Endothelial cell of umbilical vein (primary cell): ENCODE data around the gene LRRC37B. TPM values are rescaled to one million over a fixed set of nuclear protein-coding genes. Genes with fewer than 3 reads are reported as not detected.
"Not testable (repeated sequence)": the region's sequence is repeated elsewhere in the genome, so short reads cannot be mapped to it uniquely, and the experiment has no call there.

Experiments used
- BruUV-seq: library from RNA; stranded (reverse); fragments of 400-500 nt; replicated peaks from 2 replicates; lab custom pipeline; 2021; lab: Mats Ljungman, UMichigan
- CTCF ChIA-PET: fragments of 300-600, 350-600 bp; sonication (Branson Sonifier 250); formaldehyde crosslinking; loops from one replicate; lab custom pipeline; 2021; ENCODE audit warnings: antibody characterized with exemption, inconsistent platforms; lab: Charles Lee
- POLR2A ChIA-PET: fragments of 300-600, 350-600 bp; sonication (Branson Sonifier 250); formaldehyde crosslinking; loops from one replicate; lab custom pipeline; 2021; ENCODE audit warnings: antibody characterized with exemption, inconsistent platforms; lab: Charles Lee
- DNase-seq: peaks from one replicate; pipeline ENCODE4 v3.0.0-alpha.2; 2011; ENCODE audit warnings: low read depth, low spot score
- FAIRE-seq: peaks from 2 replicates; lab custom pipeline; 2011; peaks lifted over from hg19 to GRCh38; lab: Jason Lieb, UNC
- H2AFZ ChIP-seq: 2 replicates; pipeline ENCODE4 v1.6.0; 2012; ENCODE audit warnings: low read depth, low read length, control low read depth, inconsistent platforms
- H3K27ac ChIP-seq: 2 replicates; pipeline ENCODE4 v1.5.1; 2011; ENCODE audit warnings: low read depth, mild to moderate bottlenecking, control low read depth, low read length, moderate library complexity; ENCODE audit not compliant: insufficient read depth
- H3K27me3 ChIP-seq, 2 experiments: 2 replicates each; pipeline versions ENCODE4 v1.6.0 to v1.6.1; 2011; ENCODE audit warnings: low read length in 2 of 2, mixed read lengths in 1 of 2; ENCODE audit not compliant: control insufficient read depth in 2 of 2, insufficient read depth in 2 of 2
- H3K36me3 ChIP-seq, 2 experiments: 2 replicates in 1 of 2; 3 replicates in 1 of 2; pipeline ENCODE4 v1.5.1; 2011; ENCODE audit warnings: low read length in 2 of 2, mild to moderate bottlenecking in 1 of 2, moderate library complexity in 1 of 2; ENCODE audit not compliant: control insufficient read depth in 2 of 2, insufficient read depth in 2 of 2; ENCODE audit errors: extremely low read depth in 1 of 2
- H3K4me1 ChIP-seq: 3 replicates; pipeline ENCODE4 v1.5.1; 2011; ENCODE audit warnings: mild to moderate bottlenecking, low read length; ENCODE audit not compliant: control insufficient read depth, insufficient read depth; ENCODE audit errors: extremely low read depth
- H3K4me2 ChIP-seq: 2 replicates; pipeline ENCODE4 v1.6.1; 2011; ENCODE audit warnings: low read length, control low read depth, mixed read lengths; ENCODE audit not compliant: insufficient read depth
- H3K4me3 ChIP-seq, 3 experiments: fragments of 200-600 bp in 1 of 3; sonication (generic), shearing (Covaris generic) in 1 of 3; replicated peaks in 1 of 3; 2 replicates each; pipeline ENCODE4 v1.5.1; 2011 to 2016; ENCODE audit warnings: control low read depth in 3 of 3, low read length in 3 of 3, mild to moderate bottlenecking in 2 of 3, inconsistent platforms in 1 of 3, low read depth in 1 of 3, moderate library complexity in 1 of 3; ENCODE audit not compliant: insufficient read depth in 1 of 3
- H3K79me2 ChIP-seq: 2 replicates; pipeline ENCODE4 v1.6.0; 2012; ENCODE audit warnings: low read length, inconsistent platforms; ENCODE audit not compliant: control insufficient read depth, insufficient read depth
- H3K9ac ChIP-seq: replicated peaks from 2 replicates; pipeline ENCODE3; 2011; ENCODE audit warnings: low read length, control low read depth; ENCODE audit not compliant: insufficient read depth; ENCODE audit errors: extremely low read depth
- H3K9me1 ChIP-seq: replicated peaks from 3 replicates; pipeline ENCODE4 v1.6.0; 2011; ENCODE audit warnings: mild to moderate bottlenecking, low read length; ENCODE audit not compliant: control insufficient read depth, insufficient read depth; ENCODE audit errors: extremely low read depth
- H3K9me3 ChIP-seq: replicated peaks from 2 replicates; pipeline ENCODE4 v1.5.1; 2012; ENCODE audit warnings: low read length, inconsistent platforms; ENCODE audit not compliant: control insufficient read depth, insufficient read depth
- H4K20me1 ChIP-seq: replicated peaks from 2 replicates; pipeline ENCODE3; 2011; ENCODE audit warnings: mild to moderate bottlenecking, low read length; ENCODE audit not compliant: control insufficient read depth, insufficient read depth; ENCODE audit errors: extremely low read depth
- FOS ChIP-seq: IDR thresholded peaks from 2 replicates; pipeline ENCODE4 v1.6.1; 2011; ENCODE audit warnings: mild to moderate bottlenecking, low read length, moderate library complexity, borderline replicate concordance; ENCODE audit not compliant: insufficient read depth
- dilution Hi-C: fragments of 300-500 bp; cut with MboI; formaldehyde crosslinking; loops from one replicate; pipeline ENCODE4 v1.15.0; 2019; ENCODE audit warnings: low sequenced_read_pairs; ENCODE audit not compliant: extremely low pct_ligation_motif_present
- intact Hi-C: fragments of 100-400 bp; cut with micrococcal nuclease; formaldehyde crosslinking; loops from one replicate; pipeline ENCODE4 v1.10.0; 2022
- polyA plus RNA-seq, 4 experiments: library from polyadenylated mRNA; depleted of rRNA in 3 of 4; stranded (reverse) in 3 of 4; unstranded in 1 of 4; fragments of >200 nt; gene quantifications; 2 replicates each; pipeline versions ENCODE4 v1.2.1 to v1.2.3, GENCODE V29; 2011 to 2012; ENCODE audit warnings: missing spikeins in 1 of 4
- total RNA-seq: library from RNA; stranded (reverse); gene quantifications from 2 replicates; pipeline ENCODE4 v1.2.3, GENCODE V29; 2021

The LRRC37B gene
- total and polyA plus RNA-seq, 2 donors (not counting 3 experiments of a cell fraction or from before 2014, with no cell fraction given): 12.9 to 22.5 TPM

- BruUV-seq, FAIRE-seq, H3K9ac ChIP-seq, H3K4me3 ChIP-seq, H4K20me1 ChIP-seq, H3K79me2 ChIP-seq, H2AFZ ChIP-seq, H3K9me3 ChIP-seq, H3K4me2 ChIP-seq, H3K9me1 ChIP-seq, H3K27me3 ChIP-seq, H3K36me3 ChIP-seq, dilution Hi-C loops, H3K4me1 ChIP-seq, intact Hi-C loops: not testable (repeated sequence)
- ChIA-PET CTCF (interaction anchor here (1.7 kb wide), 1 partner anchor 33 kb away, joined by 3 read pairs; the partner anchor contains the start of gene LRRC37B), POLR2A (interaction anchor here (0.6 kb wide), 2 partner anchors 10 to 150 kb away, joined by 3 to 9 read pairs; no protein-coding TSS in a partner anchor)
- TF ChIP-seq FOS: peak; percentile 10
- DNase-seq: peak; percentile 13
- peak overlapping the region; percentile 5 for H3K27ac ChIP-seq
Observed at GRCh38 chr17:31974269-31975071, 32.7 kb upstream of the LRRC37B start.

DNA sequence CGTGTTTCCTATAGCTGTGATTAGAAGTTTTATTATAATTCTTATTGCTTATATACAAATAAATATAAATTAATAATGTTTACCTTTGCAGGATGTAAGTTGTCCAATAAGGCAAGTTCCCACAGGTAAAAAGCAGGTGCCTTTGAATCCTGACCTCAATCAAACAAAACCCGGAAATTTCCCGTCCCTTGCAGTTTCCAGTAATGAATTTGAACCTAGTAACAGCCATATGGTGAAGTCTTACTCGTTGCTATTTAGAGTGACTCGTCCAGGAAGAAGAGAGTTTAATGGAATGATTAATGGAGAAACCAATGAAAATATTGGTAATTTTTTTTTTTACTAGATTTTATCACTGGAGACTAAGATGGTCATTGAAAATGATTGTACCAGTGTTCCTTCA lies 31.8 kb upstream of the LRRC37B start:
- H3K4me2 ChIP-seq, intact Hi-C loops, FAIRE-seq, POLR2A ChIA-PET, H3K79me2 ChIP-seq, H3K9me1 ChIP-seq, H2AFZ ChIP-seq, H3K4me3 ChIP-seq, H3K27me3 ChIP-seq, H3K27ac ChIP-seq, H3K9me3 ChIP-seq, BruUV-seq, H3K9ac ChIP-seq, H3K4me1 ChIP-seq, H3K36me3 ChIP-seq, H4K20me1 ChIP-seq, DNase-seq, dilution Hi-C loops: not testable (repeated sequence)
- peak; percentile 6 for TF ChIP-seq FOS
- CTCF ChIA-PET: interaction anchor here (1.7 kb wide), 1 partner anchor 32 kb away, joined by 3 read pairs; the partner anchor contains the start of gene LRRC37B

- H3K4me2 ChIP-seq, H3K4me1 ChIP-seq, intact Hi-C loops, H3K79me2 ChIP-seq, H4K20me1 ChIP-seq, H3K9me3 ChIP-seq, DNase-seq, FAIRE-seq, H2AFZ ChIP-seq, CTCF ChIA-PET, H3K9me1 ChIP-seq, dilution Hi-C loops, H3K4me3 ChIP-seq, BruUV-seq, H3K27me3 ChIP-seq, POLR2A ChIA-PET, H3K27ac ChIP-seq, H3K9ac ChIP-seq: not testable (repeated sequence)
- peaks cover 20 to 25% of the 10 kb centered on the region in 2 experiments for H3K36me3 ChIP-seq
Observed at GRCh38 chr17:31991821-31992220, 15.4 kb upstream of the LRRC37B start.
